ENCODE data around the gene GPT2.

Gene GPT2

DNA sequence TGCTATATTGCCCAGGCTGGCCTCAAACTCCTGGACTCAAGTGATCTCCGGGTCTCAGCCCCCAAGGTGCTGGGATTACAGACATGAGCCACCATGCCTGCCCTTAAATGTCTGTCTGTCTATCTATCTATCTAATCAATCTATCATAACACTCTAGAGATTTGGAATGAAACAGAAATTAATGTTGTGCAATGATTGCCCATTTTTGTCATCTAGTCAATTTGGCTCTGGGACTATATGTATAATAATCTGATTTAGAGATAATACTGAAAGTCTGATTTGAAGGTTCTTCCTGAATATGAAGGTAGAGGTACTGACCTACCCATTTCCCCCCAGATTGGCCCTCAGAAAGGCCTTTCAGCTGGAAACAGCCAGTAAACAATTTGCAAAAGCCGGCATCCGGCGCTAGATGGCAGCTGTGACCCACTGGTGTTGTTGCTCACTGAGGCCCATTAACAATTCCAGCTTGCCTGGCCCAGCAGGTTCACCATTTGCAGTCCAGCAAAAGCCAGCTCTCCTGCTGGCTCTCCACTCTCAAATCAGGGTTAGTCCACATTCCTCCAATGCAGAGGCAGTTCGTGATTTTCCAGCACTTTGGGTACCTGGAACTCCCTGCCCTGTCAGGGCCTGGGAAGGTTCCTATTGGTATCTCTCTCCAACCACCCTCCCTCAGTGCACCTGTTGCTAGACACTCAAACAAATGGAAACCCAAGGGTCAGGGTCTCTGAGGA lies 30.3 kb upstream of the GPT2 start:
- TF ChIP-seq, protein P1, sequence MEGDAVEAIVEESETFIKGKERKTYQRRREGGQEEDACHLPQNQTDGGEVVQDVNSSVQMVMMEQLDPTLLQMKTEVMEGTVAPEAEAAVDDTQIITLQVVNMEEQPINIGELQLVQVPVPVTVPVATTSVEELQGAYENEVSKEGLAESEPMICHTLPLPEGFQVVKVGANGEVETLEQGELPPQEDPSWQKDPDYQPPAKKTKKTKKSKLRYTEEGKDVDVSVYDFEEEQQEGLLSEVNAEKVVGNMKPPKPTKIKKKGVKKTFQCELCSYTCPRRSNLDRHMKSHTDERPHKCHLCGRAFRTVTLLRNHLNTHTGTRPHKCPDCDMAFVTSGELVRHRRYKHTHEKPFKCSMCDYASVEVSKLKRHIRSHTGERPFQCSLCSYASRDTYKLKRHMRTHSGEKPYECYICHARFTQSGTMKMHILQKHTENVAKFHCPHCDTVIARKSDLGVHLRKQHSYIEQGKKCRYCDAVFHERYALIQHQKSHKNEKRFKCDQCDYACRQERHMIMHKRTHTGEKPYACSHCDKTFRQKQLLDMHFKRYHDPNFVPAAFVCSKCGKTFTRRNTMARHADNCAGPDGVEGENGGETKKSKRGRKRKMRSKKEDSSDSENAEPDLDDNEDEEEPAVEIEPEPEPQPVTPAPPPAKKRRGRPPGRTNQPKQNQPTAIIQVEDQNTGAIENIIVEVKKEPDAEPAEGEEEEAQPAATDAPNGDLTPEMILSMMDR (IDR thresholded peaks at IDR 0.05; ENCODE audit: control extremely low read depth, extremely low read depth, low read depth, missing control alignments) = peak; percentile 65
- ChIA-PET CTCF (interaction anchor here (0.6 to 5.3 kb wide), 45 partner anchors 10 to 1311 kb away, joined by 3 to 128 read pairs (median 5); partner anchors contain the start of genes C16orf87, GPT2, NETO2 and ORC6), POLR2A (no interaction called here)
- peak; percentile 78 for DNase-seq (ENCODE audit: extremely low spot score)

DNA sequence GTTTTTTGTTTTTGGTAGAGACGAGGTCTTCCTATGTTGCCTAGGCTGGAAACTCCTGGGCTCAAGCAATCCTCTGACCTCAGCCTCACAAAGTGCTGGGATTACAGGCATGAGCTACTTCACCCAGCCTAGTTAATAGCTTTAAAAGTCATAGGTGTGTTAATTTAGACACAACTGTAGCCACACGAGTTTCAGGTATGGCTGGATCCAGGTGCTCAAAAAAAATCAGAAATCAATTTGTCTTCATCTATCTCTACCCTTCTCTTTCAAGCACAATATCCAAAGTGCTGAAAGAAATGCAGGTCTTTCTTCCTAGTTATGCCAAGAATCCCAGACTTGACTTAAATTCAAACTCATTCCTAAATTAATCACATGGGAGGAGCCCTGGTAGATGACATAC lies 29.3 kb upstream of the GPT2 start:
- ChIA-PET CTCF (interaction anchor here (0.7 to 5.3 kb wide), 31 partner anchors 10 to 1310 kb away, joined by 3 to 128 read pairs (median 9); partner anchors contain the start of genes C16orf87, GPT2 and SHCBP1), POLR2A (no interaction called here)
- TF ChIP-seq, protein P1 (IDR thresholded peaks at IDR 0.05; ENCODE audit: control extremely low read depth, extremely low read depth, low read depth, missing control alignments) = no peak
- DNase-seq (ENCODE audit: extremely low spot score) = no peak

DNA sequence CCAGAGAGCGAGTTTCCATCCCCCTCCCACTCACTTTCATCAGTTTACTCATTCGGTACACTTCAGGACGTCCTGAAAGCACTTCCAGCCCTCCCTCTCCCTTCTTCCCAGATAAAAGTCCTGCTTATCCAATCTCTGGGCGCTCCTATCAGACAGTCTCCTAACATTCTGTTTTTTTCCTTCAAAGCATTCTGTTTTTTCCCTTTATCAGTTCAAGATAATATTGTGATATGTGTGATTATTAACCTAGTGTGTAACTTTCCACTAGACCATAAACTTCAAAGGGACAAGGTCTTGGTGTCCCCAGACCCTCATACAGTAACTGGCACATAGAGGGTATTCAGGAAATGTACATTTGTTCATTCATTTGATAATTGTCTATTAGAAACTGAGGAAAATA lies 28.8 kb upstream of the GPT2 start:
- ChIA-PET CTCF (interaction anchor here (1.3 to 5.1 kb wide), 7 partner anchors 11 to 1310 kb away, joined by 3 to 128 read pairs (median 13); partner anchors contain the start of gene C16orf87), POLR2A (no interaction called here)
- DNase-seq (ENCODE audit: extremely low spot score) = no peak
- TF ChIP-seq, protein P1 (IDR thresholded peaks at IDR 0.05; ENCODE audit: control extremely low read depth, extremely low read depth, low read depth, missing control alignments) = no peak

DNA sequence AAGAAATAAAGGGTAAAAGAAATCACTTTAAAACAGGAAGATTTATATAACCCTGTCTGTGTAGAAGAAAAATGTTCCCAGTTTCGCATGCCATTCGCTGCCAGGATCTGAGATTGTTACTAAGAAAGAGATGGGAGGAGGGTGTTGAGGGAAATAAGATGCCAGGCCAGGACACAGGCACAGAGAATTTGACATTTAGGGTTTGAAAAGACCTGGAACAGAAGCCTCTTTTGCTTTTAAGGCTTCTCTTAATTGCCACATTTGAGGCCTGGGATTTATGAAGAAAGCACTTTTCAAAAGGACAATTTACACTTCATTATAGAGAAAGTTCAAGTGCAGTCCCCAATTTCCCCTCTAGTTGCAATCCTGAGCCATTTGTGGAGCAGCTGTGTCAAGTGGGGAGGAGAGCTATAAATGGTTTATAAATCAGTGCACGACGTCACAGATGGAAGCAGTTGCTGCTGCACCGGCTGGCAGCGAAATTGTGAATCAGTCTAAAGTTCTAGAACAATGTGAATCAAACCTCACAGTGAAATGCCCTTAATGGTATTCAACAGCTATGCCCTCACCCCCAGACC lies 26.7 kb upstream of the GPT2 start:
- TF ChIP-seq, protein P1 (IDR thresholded peaks at IDR 0.05; ENCODE audit: control extremely low read depth, extremely low read depth, low read depth, missing control alignments) = peak; percentile 15
- DNase-seq (ENCODE audit: extremely low spot score) = no peak
- ChIA-PET POLR2A (no interaction called here), CTCF (interaction anchor here (0.7 to 2.1 kb wide), 10 partner anchors 10 to 73 kb away, joined by 3 to 9 read pairs (median 4); no protein-coding TSS in a partner anchor)

DNA sequence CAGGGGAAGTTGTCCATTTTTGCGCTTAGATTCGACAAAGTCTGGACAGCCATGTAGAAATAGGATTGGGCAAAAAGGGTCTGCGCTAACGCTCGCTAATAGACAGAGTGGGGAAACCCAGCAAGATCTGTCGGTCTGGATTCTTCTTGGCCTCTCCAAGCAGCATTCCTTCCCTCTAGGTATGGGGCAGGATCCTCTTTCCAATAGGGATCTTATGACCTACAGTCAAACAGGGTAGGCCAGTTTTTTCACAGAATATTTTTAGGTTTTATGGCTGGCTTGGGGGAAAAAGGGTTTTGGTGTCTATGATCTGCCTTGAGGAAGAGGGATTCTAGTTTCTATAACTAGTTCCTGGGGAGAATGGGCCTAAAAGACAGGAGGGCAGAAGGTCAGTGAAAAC lies 26.0 kb upstream of the GPT2 start:
- ChIA-PET CTCF (interaction anchor here (0.7 to 2.1 kb wide), 10 partner anchors 9 to 72 kb away, joined by 3 to 9 read pairs (median 4); no protein-coding TSS in a partner anchor), POLR2A (no interaction called here)
- no peak for DNase-seq (ENCODE audit: extremely low spot score)
- TF ChIP-seq, protein P1 (IDR thresholded peaks at IDR 0.05; ENCODE audit: control extremely low read depth, extremely low read depth, low read depth, missing control alignments) = no peak

DNA sequence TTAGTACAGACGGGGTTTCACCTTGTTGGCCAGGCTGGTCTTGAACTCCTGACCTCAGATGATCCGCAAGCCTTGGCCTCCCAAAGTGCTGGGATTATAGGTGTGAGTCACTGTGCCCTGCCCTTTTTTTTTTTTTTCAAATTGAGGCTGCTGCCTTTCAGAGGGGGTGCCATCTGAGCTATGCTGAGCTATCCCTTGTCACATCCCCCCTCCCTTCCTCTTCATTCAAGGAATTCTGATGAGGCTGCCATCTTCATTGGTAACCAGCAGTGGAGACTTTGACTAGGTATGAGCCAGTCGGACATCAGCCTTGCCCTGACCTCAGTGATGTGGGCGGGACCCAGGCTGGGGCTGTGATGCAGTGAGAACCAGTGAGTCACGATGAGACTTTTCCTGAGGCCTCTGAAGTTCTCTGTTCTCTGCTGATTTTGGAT lies 24.4 kb upstream of the GPT2 start:
- POLR2A ChIA-PET = no interaction called here
- no peak for DNase-seq (ENCODE audit: extremely low spot score)

More for the DNA sequence above, 24.4 kb upstream of the GPT2 start:
- CTCF ChIA-PET = no interaction called here
- TF ChIP-seq, protein P1 (IDR thresholded peaks at IDR 0.05; ENCODE audit: control extremely low read depth, extremely low read depth, low read depth, missing control alignments) = no peak
